Fibroblast of skin of left quadriceps (primary cell): ENCODE results near the gene USP47.

Experiments used
- DNase-seq, 2 experiments: peaks; one replicate each; pipeline ENCODE4 v3.0.0-alpha.2; 2013; ENCODE audit warnings: low read depth in 2 of 2

USP47 gene

GRCh38 chr11:11966826-11967668, 125.3 kb downstream of the USP47 start:
- no peak for DNase-seq

- DNase-seq = no peak
Measured at GRCh38 chr11:11967669-11968510, 126.1 kb downstream of the USP47 start.

GRCh38 chr11:11968511-11969280, 126.9 kb downstream of the USP47 start:
- peak; percentile 88 for DNase-seq

GRCh38 chr11:11969380-11970215, 127.8 kb downstream of the USP47 start:
- no peak for DNase-seq

- DNase-seq = no peak
Measured at GRCh38 chr11:11970556-11970955, 128.8 kb downstream of the USP47 start.

GRCh38 chr11:11971906-11972547, 130.3 kb downstream of the USP47 start:
- no peak for DNase-seq

GRCh38 chr11:11972730-11973341, 131.1 kb downstream of the USP47 start:
- DNase-seq = no peak

GRCh38 chr11:11973361-11973800, 131.6 kb downstream of the USP47 start:
- no peak for DNase-seq

- no peak for DNase-seq
Measured at GRCh38 chr11:11973866-11974265, 132.1 kb downstream of the USP47 start.

GRCh38 chr11:11975201-11976092, 133.7 kb downstream of the USP47 start:
- DNase-seq = no peak

GRCh38 chr11:11976481-11977127, 134.8 kb downstream of the USP47 start:
- DNase-seq = no peak

- DNase-seq = peak; percentile 90 to 92
Measured at GRCh38 chr11:11977206-11977938, 135.6 kb downstream of the USP47 start.

GRCh38 chr11:11978098-11978637, 136.4 kb downstream of the USP47 start:
- DNase-seq = no peak

- no peak for DNase-seq
Measured at GRCh38 chr11:11978792-11979487, 137.2 kb downstream of the USP47 start.

GRCh38 chr11:11979488-11980117, 137.8 kb downstream of the USP47 start:
- DNase-seq = no peak

- DNase-seq = no peak
Measured at GRCh38 chr11:11980200-11980599, 138.4 kb downstream of the USP47 start.
